Stimulated activated naive B cell treated with anti-CD40 and anti-IgM and Interleukin-4, amounts not matched to agents 10 μg/mL and 1 μg/mL and 100 μg/mL, for 72 hours (primary cell): ENCODE results near the gene ATP9B.

Experiments used
- ATAC-seq, 2 donors: fragments of 150-1000 bp; cut with Tn5 transposase; replicated peaks; 2 replicates each; pipeline ENCODE4 v1.10.0; 2021; ENCODE audit warnings: moderate library complexity in 1 of 2
- DNase-seq: peaks from one replicate; pipeline ENCODE4 v3.0.0; 2021
- H3K27ac Mint-ChIP-seq: one replicate; pipeline ENCODE4 v1.8.0; 2022; ENCODE audit warnings: mild to moderate bottlenecking, mixed read lengths
- H3K27me3 Mint-ChIP-seq, 2 donors: one replicate each; pipeline ENCODE4 v1.8.0; 2022; ENCODE audit warnings: mixed read lengths in 2 of 2
- H3K36me3 Mint-ChIP-seq, 2 donors: one replicate each; pipeline ENCODE4 v1.8.0; 2022; ENCODE audit warnings: mixed read lengths in 2 of 2, mild to moderate bottlenecking in 1 of 2
- H3K4me1 Mint-ChIP-seq, 2 donors: one replicate each; pipeline ENCODE4 v1.8.0; 2022; ENCODE audit warnings: mixed read lengths in 2 of 2, mild to moderate bottlenecking in 1 of 2
- H3K4me3 Mint-ChIP-seq, 2 donors: one replicate each; pipeline ENCODE4 v1.8.0; 2022; ENCODE audit warnings: mild to moderate bottlenecking in 2 of 2, mixed read lengths in 2 of 2, moderate library complexity in 1 of 2
- H3K9me3 Mint-ChIP-seq, 2 donors: one replicate each; pipeline ENCODE4 v1.8.0; 2022; ENCODE audit warnings: mixed read lengths in 2 of 2, mild to moderate bottlenecking in 1 of 2

The ATP9B gene

GRCh38 chr18:79229431-79229830 is 160.2 kb downstream of the ATP9B start:
- H3K4me1 Mint-ChIP-seq, result peaks cover 0 to 2% of the 10 kb centered on the region in 2 donors
- no peaks in the 10 kb centered on the region for H3K27me3 Mint-ChIP-seq
- no peaks in the 10 kb centered on the region for H3K9me3 Mint-ChIP-seq
- peaks cover 18 to 33% of the 10 kb centered on the region in 2 donors for H3K36me3 Mint-ChIP-seq
- DNase-seq (no peak), ATAC-seq (no peak)
- no peak overlapping the region for H3K4me3 Mint-ChIP-seq
- no peak overlapping the region for H3K27ac Mint-ChIP-seq

GRCh38 chr18:79234438-79234837 is 165.2 kb downstream of the ATP9B start:
- no peak overlapping the region for H3K27ac Mint-ChIP-seq
- H3K4me1 Mint-ChIP-seq, result no peaks in the 10 kb centered on the region
- H3K4me3 Mint-ChIP-seq, result no peak overlapping the region

GRCh38 chr18:79239631-79240030 is 170.4 kb downstream of the ATP9B start:
- Mint-ChIP-seq H3K9me3 (peaks cover 0 to 2% of the 10 kb centered on the region in 2 donors), H3K4me3 (no peak overlapping the region), H3K36me3 (peaks cover 6 to 12% of the 10 kb centered on the region in 2 donors), H3K4me1 (peaks cover 6% of the 10 kb centered on the region in 2 donors), H3K27ac (no peak overlapping the region), H3K27me3 (no peaks in the 10 kb centered on the region)
- DNase-seq, result no peak
- ATAC-seq, result no peak

More at GRCh38 chr18:79234438-79234837, 165.2 kb downstream of the ATP9B start:
- peaks cover 0 to 2% of the 10 kb centered on the region in 2 donors for H3K9me3 Mint-ChIP-seq
- no peaks in the 10 kb centered on the region for H3K27me3 Mint-ChIP-seq
- peaks cover 8 to 17% of the 10 kb centered on the region in 2 donors for H3K36me3 Mint-ChIP-seq
- ATAC-seq, result no peak
- DNase-seq, result no peak

GRCh38 chr18:79241755-79242154 is 172.6 kb downstream of the ATP9B start:
- ATAC-seq (no peak), DNase-seq (no peak)
- Mint-ChIP-seq H3K4me1 (peaks cover 12% of the 10 kb centered on the region in 2 donors), H3K9me3 (no peaks in the 10 kb centered on the region), H3K27me3 (no peaks in the 10 kb centered on the region), H3K4me3 (no peak overlapping the region), H3K27ac (no peak overlapping the region), H3K36me3 (peaks cover 6 to 12% of the 10 kb centered on the region in 2 donors)

GRCh38 chr18:79242246-79242645 is 173.1 kb downstream of the ATP9B start:
- Mint-ChIP-seq H3K4me3 (no peak overlapping the region), H3K27me3 (no peaks in the 10 kb centered on the region), H3K9me3 (no peaks in the 10 kb centered on the region), H3K36me3 (peaks cover 6 to 12% of the 10 kb centered on the region in 2 donors), H3K4me1 (peaks cover 12 to 13% of the 10 kb centered on the region in 2 donors), H3K27ac (no peak overlapping the region)
- no peak for DNase-seq
- ATAC-seq, result no peak

GRCh38 chr18:79245517-79246001 is 176.4 kb downstream of the ATP9B start:
- Mint-ChIP-seq H3K4me1 (peaks cover 10 to 12% of the 10 kb centered on the region in 2 donors), H3K9me3 (no peaks in the 10 kb centered on the region), H3K4me3 (no peak overlapping the region), H3K36me3 (no peaks in the 10 kb centered on the region), H3K27me3 (no peaks in the 10 kb centered on the region), H3K27ac (no peak overlapping the region)
- ATAC-seq (no peak), DNase-seq (no peak)

GRCh38 chr18:79246309-79247108 is 177.3 kb downstream of the ATP9B start:
- ATAC-seq (peak; percentile 100), DNase-seq (peak; percentile 64)
- H3K36me3 Mint-ChIP-seq, result no peaks in the 10 kb centered on the region
- H3K4me1 Mint-ChIP-seq, result peaks cover 7 to 12% of the 10 kb centered on the region in 2 donors
- H3K27me3 Mint-ChIP-seq, result no peaks in the 10 kb centered on the region
- H3K9me3 Mint-ChIP-seq, result no peaks in the 10 kb centered on the region
- peak overlapping the region; percentile 14 for H3K27ac Mint-ChIP-seq
- H3K4me3 Mint-ChIP-seq, result peak overlapping the region; percentile 36 to 63

- no peak overlapping the region for H3K4me3 Mint-ChIP-seq
- no peaks in the 10 kb centered on the region for H3K9me3 Mint-ChIP-seq
- DNase-seq (no peak), ATAC-seq (no peak)
- no peaks in the 10 kb centered on the region for H3K27me3 Mint-ChIP-seq
- no peak overlapping the region for H3K27ac Mint-ChIP-seq
- H3K4me1 Mint-ChIP-seq, result peaks cover 6 to 7% of the 10 kb centered on the region in 2 donors
- peaks cover 3 to 5% of the 10 kb centered on the region in 2 donors for H3K36me3 Mint-ChIP-seq
These were observed 179.4 kb downstream of the ATP9B start for GRCh38 chr18:79248495-79249060.

GRCh38 chr18:79250301-79250981 is 181.2 kb downstream of the ATP9B start:
- Mint-ChIP-seq H3K4me3 (no peak overlapping the region), H3K27ac (no peak overlapping the region), H3K27me3 (no peaks in the 10 kb centered on the region), H3K4me1 (peaks cover 8 to 11% of the 10 kb centered on the region in 2 donors), H3K36me3 (peaks cover 11 to 18% of the 10 kb centered on the region in 2 donors), H3K9me3 (no peaks in the 10 kb centered on the region)
- DNase-seq, result no peak
- no peak for ATAC-seq

GRCh38 chr18:79251021-79251420 is 181.8 kb downstream of the ATP9B start:
- Mint-ChIP-seq H3K36me3 (peaks cover 11 to 20% of the 10 kb centered on the region in 2 donors), H3K27me3 (no peaks in the 10 kb centered on the region), H3K4me1 (peaks cover 9 to 12% of the 10 kb centered on the region in 2 donors), H3K27ac (no peak overlapping the region), H3K9me3 (no peaks in the 10 kb centered on the region), H3K4me3 (no peak overlapping the region)
- ATAC-seq (no peak), DNase-seq (no peak)

- DNase-seq, result no peak
- no peak for ATAC-seq
- Mint-ChIP-seq H3K27me3 (no peaks in the 10 kb centered on the region), H3K4me1 (peaks cover 3 to 6% of the 10 kb centered on the region in 2 donors), H3K9me3 (no peaks in the 10 kb centered on the region), H3K36me3 (peaks cover 18 to 20% of the 10 kb centered on the region in 2 donors), H3K27ac (no peak overlapping the region), H3K4me3 (no peak overlapping the region)
These were observed 183.9 kb downstream of the ATP9B start for GRCh38 chr18:79252904-79253633.

GRCh38 chr18:79257480-79257879 is 188.3 kb downstream of the ATP9B start:
- no peak overlapping the region for H3K4me3 Mint-ChIP-seq
- DNase-seq (no peak), ATAC-seq (no peak)
- peaks cover 29 to 49% of the 10 kb centered on the region in 2 donors for H3K36me3 Mint-ChIP-seq
- peaks cover 0 to 5% of the 10 kb centered on the region in 2 donors for H3K9me3 Mint-ChIP-seq
- H3K27ac Mint-ChIP-seq, result no peak overlapping the region
- peaks cover 17 to 21% of the 10 kb centered on the region in 2 donors for H3K4me1 Mint-ChIP-seq
- no peaks in the 10 kb centered on the region for H3K27me3 Mint-ChIP-seq

- Mint-ChIP-seq H3K4me3 (no peak overlapping the region), H3K36me3 (peaks cover 28 to 48% of the 10 kb centered on the region in 2 donors), H3K4me1 (peaks cover 17 to 21% of the 10 kb centered on the region in 2 donors), H3K9me3 (peaks cover 0 to 5% of the 10 kb centered on the region in 2 donors), H3K27me3 (no peaks in the 10 kb centered on the region), H3K27ac (no peak overlapping the region)
- ATAC-seq (peak; percentile 44 to 55), DNase-seq (no peak)
These were observed 189.3 kb downstream of the ATP9B start for GRCh38 chr18:79258447-79258846.

GRCh38 chr18:79259218-79259617 is 190.0 kb downstream of the ATP9B start:
- Mint-ChIP-seq H3K36me3 (peaks cover 30 to 50% of the 10 kb centered on the region in 2 donors), H3K27me3 (no peaks in the 10 kb centered on the region), H3K4me1 (peaks cover 17 to 21% of the 10 kb centered on the region in 2 donors), H3K27ac (no peak overlapping the region), H3K4me3 (no peak overlapping the region), H3K9me3 (peaks cover 0 to 5% of the 10 kb centered on the region in 2 donors)
- ATAC-seq (no peak), DNase-seq (no peak)
